AG04450 (cell line): ENCODE results near the gene FAM9A. TPM values are rescaled to one million over a fixed set of nuclear protein-coding genes. Genes with fewer than 3 reads are reported as not detected.
"Not testable (repeated sequence)": the region's sequence is repeated elsewhere in the genome, so short reads cannot be mapped to it uniquely, and the experiment has no call there.

Source experiments
- CTCF ChIA-PET: fragments of 300-600, 350-600 bp; formaldehyde crosslinking; extraction: SDS; loops from one replicate; lab custom pipeline; 2022; ENCODE audit warnings: antibody characterized with exemption, inconsistent platforms; lab: Charles Lee
- POLR2A ChIA-PET: fragments of 350-600 bp; formaldehyde crosslinking; extraction: SDS; loops from one replicate; lab custom pipeline; 2021; ENCODE audit warnings: antibody characterized with exemption, inconsistent platforms; lab: Yijun Ruan, JAX
- DNase-seq: peaks from one replicate; pipeline ENCODE4 v3.0.0-alpha.2; 2011; ENCODE audit warnings: low read depth, low spot score
- H3K27ac ChIP-seq: one replicate; pipeline ENCODE4 v1.5.1; 2012; ENCODE audit warnings: low read depth, low read length, control low read depth
- H3K27me3 ChIP-seq: one replicate; pipeline ENCODE4 v1.6.0; 2012; ENCODE audit warnings: low read length; ENCODE audit not compliant: control insufficient read depth, insufficient read depth
- H3K4me3 ChIP-seq: 2 replicates; pipeline ENCODE4 v1.5.1; 2011; ENCODE audit warnings: mild to moderate bottlenecking, low read depth, low read length, control low read depth
- H3K9me3 ChIP-seq: 2 replicates; pipeline ENCODE4 v1.5.1; 2012; ENCODE audit warnings: low read length; ENCODE audit not compliant: control insufficient read depth, insufficient read depth
- polyA plus RNA-seq: library from polyadenylated mRNA; depleted of rRNA; stranded (reverse); fragments of >200 nt; gene quantifications from 2 replicates; pipeline ENCODE4 v1.2.3, GENCODE V29; 2011
- TF ChIP-seq, protein P1 (sequence below): IDR thresholded peaks from 2 replicates; pipeline ENCODE4 v1.5.1; 2011; ENCODE audit warnings: low read depth, low read length, control low read depth, inconsistent platforms

The FAM9A gene
- polyA plus RNA-seq, 1 experiment: not detected

GRCh38 chrX:8773117-8773516 is 28.1 kb downstream of the FAM9A start:
- Histone ChIP-seq H3K9me3 (no peaks in the 10 kb centered on the region), H3K4me3 (no peak overlapping the region), H3K27me3 (no peaks in the 10 kb centered on the region), H3K27ac (no peak overlapping the region)
- CTCF ChIA-PET: no interaction called here
- POLR2A ChIA-PET: no interaction called here
- TF ChIP-seq, protein P1, sequence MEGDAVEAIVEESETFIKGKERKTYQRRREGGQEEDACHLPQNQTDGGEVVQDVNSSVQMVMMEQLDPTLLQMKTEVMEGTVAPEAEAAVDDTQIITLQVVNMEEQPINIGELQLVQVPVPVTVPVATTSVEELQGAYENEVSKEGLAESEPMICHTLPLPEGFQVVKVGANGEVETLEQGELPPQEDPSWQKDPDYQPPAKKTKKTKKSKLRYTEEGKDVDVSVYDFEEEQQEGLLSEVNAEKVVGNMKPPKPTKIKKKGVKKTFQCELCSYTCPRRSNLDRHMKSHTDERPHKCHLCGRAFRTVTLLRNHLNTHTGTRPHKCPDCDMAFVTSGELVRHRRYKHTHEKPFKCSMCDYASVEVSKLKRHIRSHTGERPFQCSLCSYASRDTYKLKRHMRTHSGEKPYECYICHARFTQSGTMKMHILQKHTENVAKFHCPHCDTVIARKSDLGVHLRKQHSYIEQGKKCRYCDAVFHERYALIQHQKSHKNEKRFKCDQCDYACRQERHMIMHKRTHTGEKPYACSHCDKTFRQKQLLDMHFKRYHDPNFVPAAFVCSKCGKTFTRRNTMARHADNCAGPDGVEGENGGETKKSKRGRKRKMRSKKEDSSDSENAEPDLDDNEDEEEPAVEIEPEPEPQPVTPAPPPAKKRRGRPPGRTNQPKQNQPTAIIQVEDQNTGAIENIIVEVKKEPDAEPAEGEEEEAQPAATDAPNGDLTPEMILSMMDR: no peak
- no peak for DNase-seq

DNA sequence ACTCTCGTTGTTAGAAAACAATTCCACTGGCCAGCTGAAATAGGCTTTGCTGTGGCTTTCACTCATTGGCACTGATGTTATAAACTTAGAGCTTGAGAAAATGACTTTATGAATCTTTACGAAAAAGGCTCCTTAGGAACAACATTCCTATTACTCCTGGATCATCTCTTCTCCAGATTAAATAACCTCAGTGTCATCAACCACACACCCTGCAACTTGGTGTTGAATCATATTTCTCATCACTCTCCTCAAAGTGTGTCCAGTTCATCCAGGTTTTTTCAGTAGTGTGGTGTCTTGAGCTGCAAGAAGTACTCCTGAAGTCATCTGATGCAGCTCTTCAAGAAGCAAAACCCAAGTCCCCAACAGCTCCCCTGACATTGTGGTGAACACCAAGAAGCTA is 41.2 kb downstream of the FAM9A start:
- CTCF ChIA-PET: no interaction called here
- TF ChIP-seq, protein P1: no peak
- POLR2A ChIA-PET: no interaction called here

DNA sequence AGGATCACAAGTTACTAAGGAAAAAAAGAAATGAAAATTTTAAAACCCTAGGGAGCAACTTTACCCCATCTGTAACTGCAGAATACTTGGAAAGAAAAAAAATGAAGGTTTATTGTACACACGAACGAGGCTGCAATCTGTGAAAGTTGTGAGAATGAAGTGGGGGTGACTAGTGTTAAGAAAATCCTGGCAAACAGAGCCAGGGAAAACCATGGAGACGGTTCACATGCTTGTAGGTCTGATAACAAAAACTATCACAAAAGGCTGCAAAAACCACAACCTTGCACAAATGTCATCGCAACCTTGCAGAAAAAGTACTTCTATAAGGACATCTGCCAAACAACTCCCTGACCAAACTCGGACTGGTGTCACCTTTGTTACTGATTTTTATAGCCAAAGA is 42.5 kb downstream of the FAM9A start:
- H3K4me3 ChIP-seq, DNase-seq, POLR2A ChIA-PET, H3K27me3 ChIP-seq, H3K9me3 ChIP-seq: not testable (repeated sequence)
- CTCF ChIA-PET: interaction anchor here (1.0 kb wide), 1 partner anchor 57 kb away, joined by 4 read pairs; no protein-coding TSS in a partner anchor
- H3K27ac ChIP-seq: peak overlapping the region; percentile 50

More for the DNA sequence above, 41.2 kb downstream of the FAM9A start:
- H3K27me3 ChIP-seq: no peaks in the 10 kb centered on the region
- no peaks in the 10 kb centered on the region for H3K9me3 ChIP-seq
- no peak overlapping the region for H3K27ac ChIP-seq
- no peak for DNase-seq
- H3K4me3 ChIP-seq: no peak overlapping the region

DNA sequence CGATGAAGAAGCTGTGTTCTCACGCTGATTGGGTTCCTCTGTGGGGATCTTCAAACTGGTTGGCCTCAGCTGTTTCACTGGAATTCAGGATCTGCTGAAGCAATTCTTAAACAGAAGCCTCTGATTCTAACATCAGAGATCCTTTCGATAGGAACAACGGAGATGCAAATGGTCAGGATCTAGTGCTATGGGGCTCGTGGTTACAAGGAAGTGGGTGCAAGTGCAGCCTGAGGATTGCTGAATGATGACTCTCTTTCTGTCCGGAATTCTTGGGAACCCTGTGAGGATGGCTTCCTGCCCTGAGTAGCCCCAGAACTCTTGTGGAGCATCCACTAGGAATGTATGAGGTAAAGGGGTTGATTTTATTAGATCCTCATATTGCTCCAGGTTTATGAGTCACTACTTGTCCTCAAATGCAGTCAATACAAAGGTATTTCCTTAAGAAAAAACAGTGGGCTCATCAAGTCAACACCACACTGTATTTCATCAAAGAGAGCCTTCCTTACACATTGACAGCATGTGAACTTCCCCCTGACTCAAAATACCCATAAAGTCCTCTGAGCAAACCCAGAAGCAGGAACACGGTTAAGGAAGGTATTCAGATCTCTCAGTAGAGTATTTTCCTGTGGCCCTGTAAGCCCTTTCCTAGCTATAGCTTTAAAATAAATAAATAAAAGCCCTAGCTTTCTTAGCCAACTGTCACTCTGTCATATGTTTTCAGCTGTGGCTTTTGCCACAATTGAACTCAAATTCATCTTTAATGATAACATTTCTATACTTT is 43.4 kb downstream of the FAM9A start:
- POLR2A ChIA-PET, H3K4me3 ChIP-seq, H3K9me3 ChIP-seq, H3K27me3 ChIP-seq: not testable (repeated sequence)
- peak overlapping the region; percentile 89 for H3K27ac ChIP-seq
- CTCF ChIA-PET: interaction anchor here (1.0 kb wide), 1 partner anchor 58 kb away, joined by 4 read pairs; no protein-coding TSS in a partner anchor
- peak; percentile 46 for DNase-seq

GRCh38 chrX:8755813-8756212 is 45.4 kb downstream of the FAM9A start:
- DNase-seq: no peak
- H3K27me3 ChIP-seq: no peaks in the 10 kb centered on the region
- POLR2A ChIA-PET: no interaction called here
- no peak overlapping the region for H3K4me3 ChIP-seq
- no peaks in the 10 kb centered on the region for H3K9me3 ChIP-seq
- CTCF ChIA-PET: interaction anchor here (2.5 kb wide), 1 partner anchor 61 kb away, joined by 12 read pairs; no protein-coding TSS in a partner anchor
- TF ChIP-seq, protein P1: no peak
- no peak overlapping the region for H3K27ac ChIP-seq

GRCh38 chrX:8755116-8755515 is 46.1 kb downstream of the FAM9A start:
- TF ChIP-seq, protein P1: 0 out of 2 replicates have a peak, but pooled peaks have one; percentile 8
- CTCF ChIA-PET: interaction anchor here (2.5 kb wide), 1 partner anchor 61 kb away, joined by 12 read pairs; no protein-coding TSS in a partner anchor
- Histone ChIP-seq H3K4me3 (no peak overlapping the region), H3K27me3 (no peaks in the 10 kb centered on the region), H3K9me3 (no peaks in the 10 kb centered on the region), H3K27ac (no peak overlapping the region)
- DNase-seq: no peak
- POLR2A ChIA-PET: no interaction called here
